Tibial nerve (tissue), 4 donors: ENCODE measurements around the gene ALDH1L1. TPM values are rescaled to one million over a fixed set of nuclear protein-coding genes. Genes with fewer than 3 reads are reported as not detected.

ENCODE experiments used
- DNase-seq, 2 donors: peaks; one replicate each; pipeline ENCODE4 v3.0.0-alpha.2; 2019; ENCODE audit warnings: low spot score in 2 of 2
- H3K27ac ChIP-seq, 4 donors: fragments of 200-600 bp; sonication (generic) in 3 of 4; one replicate each; pipeline ENCODE4 v1.5.1; 2017 to 2019; ENCODE audit warnings: mild to moderate bottlenecking in 1 of 4
- H3K27me3 ChIP-seq, 2 donors: fragments of 200-600 bp; sonication (generic) in 1 of 2; one replicate each; pipeline versions ENCODE4 v1.5.1 to v1.6.0; 2017 to 2019
- H3K36me3 ChIP-seq, 3 donors: fragments of 200-600 bp; sonication (generic); one replicate each; pipeline ENCODE4 v1.5.1; 2018 to 2019
- H3K4me1 ChIP-seq, 4 donors: fragments of 200-600 bp; sonication (generic) in 3 of 4; one replicate each; pipeline ENCODE4 v1.5.1; 2017 to 2019
- H3K4me3 ChIP-seq, 4 donors: fragments of 200-600 bp; sonication (generic) in 3 of 4; one replicate each; pipeline ENCODE4 v1.5.1; 2017 to 2019; ENCODE audit warnings: mild to moderate bottlenecking in 1 of 4, moderate library complexity in 1 of 4
- H3K9me3 ChIP-seq, 4 donors: fragments of 200-600 bp; sonication (generic) in 3 of 4; one replicate each; pipeline ENCODE4 v1.5.1; 2017 to 2019
- CTCF ChIP-seq, 5 experiments: fragments of 200-600 bp in 3 of 5; fragments of 450-650 bp in 2 of 5; sonication (generic) in 3 of 5; IDR thresholded peaks; one replicate each; pipeline ENCODE4 v1.5.1; 2016 to 2019; ENCODE audit warnings: antibody characterized with exemption in 5 of 5, mild to moderate bottlenecking in 3 of 5, moderate library complexity in 2 of 5
- EP300 ChIP-seq, 2 donors: sonication (generic); formaldehyde crosslinking; IDR thresholded peaks; one replicate each; pipeline ENCODE4 v1.6.1; 2017; ENCODE audit warnings: antibody characterized with exemption in 2 of 2, mild to moderate bottlenecking in 1 of 2
- POLR2A ChIP-seq, 2 donors: fragments of 450-650 bp; IDR thresholded peaks; one replicate each; pipeline ENCODE4 v1.6.1; 2017; ENCODE audit warnings: antibody characterized with exemption in 2 of 2, mild to moderate bottlenecking in 2 of 2, moderate library complexity in 2 of 2
- WGBS, 2 donors: methylation state at CpG; one replicate each; pipeline ENCODE4 v1.1.5; 2018; 5-methylcytosine and 5-hydroxymethylcytosine counted together
- total RNA-seq, 4 donors: library from RNA; depleted of rRNA; stranded (reverse); fragments of >200 nt; gene quantifications; one replicate each; pipeline ENCODE4 v1.1.0, GENCODE V29; 2016

The ALDH1L1 gene
- total RNA-seq, 4 donors from 2014 or later = 34.5 to 87.3 (median 50.8) TPM

DNA sequence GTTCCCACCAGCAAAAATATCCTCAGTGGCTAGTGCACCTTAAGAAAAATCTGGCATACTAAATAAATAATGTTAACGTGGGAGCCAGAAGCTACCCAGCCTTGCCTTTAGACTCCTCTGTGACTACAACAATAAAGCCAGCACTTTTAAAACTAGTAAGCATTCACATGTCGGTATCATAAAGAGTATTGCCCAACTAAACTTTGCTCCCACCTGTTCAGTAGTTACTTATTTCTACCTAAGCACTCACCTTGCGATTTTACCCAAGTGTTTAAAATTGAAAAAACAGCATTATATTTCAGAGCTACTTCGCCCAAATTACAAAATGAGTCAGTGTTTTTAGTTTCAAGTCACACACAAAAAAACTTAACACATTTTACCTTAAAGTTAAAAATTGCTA, 12.8 kb downstream of the ALDH1L1 start:
- 79 to 89% methylated on average over 4 of the region's 4 CpGs for WGBS, 2 donors

DNA sequence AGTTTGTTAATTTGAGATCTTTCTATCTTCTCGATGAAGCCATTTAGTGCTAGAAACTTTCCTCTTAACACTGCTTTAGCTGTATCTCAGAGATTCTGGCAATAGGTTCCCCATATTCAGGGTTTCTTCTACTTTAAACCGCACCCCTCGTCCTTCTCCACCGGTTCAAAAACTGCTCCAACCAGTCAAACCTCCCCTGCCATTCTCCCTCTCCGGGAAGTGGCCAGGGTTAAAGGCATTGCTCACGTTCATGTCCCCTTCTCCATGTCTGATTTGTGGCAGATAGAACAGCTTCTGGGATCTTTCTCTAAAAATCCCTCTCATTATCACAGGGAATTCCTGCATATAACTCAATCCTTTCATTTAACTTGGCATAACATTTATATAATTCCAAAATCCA, 14.4 kb downstream of the ALDH1L1 start:
- DNase-seq = no peak
- 68 to 70% methylated on average over 6 of the region's 6 CpGs for WGBS, 2 donors
- H3K36me3 ChIP-seq = no peaks in the 10 kb centered on the region
- H3K4me1 ChIP-seq = no peaks in the 10 kb centered on the region
- H3K27me3 ChIP-seq = peaks cover 0 to 16% of the 10 kb centered on the region in 2 donors
- no peak overlapping the region for H3K4me3 ChIP-seq
- H3K27ac ChIP-seq = no peak overlapping the region
- no peaks in the 10 kb centered on the region for H3K9me3 ChIP-seq
- no peak for TF ChIP-seq POLR2A (IDR thresholded peaks at IDR 0.05)
- no peak for TF ChIP-seq CTCF (IDR thresholded peaks at IDR 0.05)
- no peak for TF ChIP-seq EP300 (IDR thresholded peaks at IDR 0.05)

More for the DNA sequence above, 12.8 kb downstream of the ALDH1L1 start:
- H3K4me1 ChIP-seq = no peaks in the 10 kb centered on the region
- DNase-seq = no peak
- no peaks in the 10 kb centered on the region for H3K9me3 ChIP-seq
- no peak overlapping the region for H3K27ac ChIP-seq
- no peak for TF ChIP-seq EP300 (IDR thresholded peaks at IDR 0.05)
- no peak for TF ChIP-seq POLR2A (IDR thresholded peaks at IDR 0.05)
- TF ChIP-seq CTCF (IDR thresholded peaks at IDR 0.05) = no peak
- peaks cover 0 to 16% of the 10 kb centered on the region in 2 donors for H3K27me3 ChIP-seq
- no peak overlapping the region for H3K4me3 ChIP-seq
- H3K36me3 ChIP-seq = no peaks in the 10 kb centered on the region

- WGBS, 2 donors = 87 to 94% methylated on average over 5 of the region's 5 CpGs
- Histone ChIP-seq H3K9me3 (no peaks in the 10 kb centered on the region), H3K27me3 (peaks cover 0 to 8% of the 10 kb centered on the region in 2 donors), H3K27ac (no peak overlapping the region), H3K36me3 (no peaks in the 10 kb centered on the region), H3K4me1 (no peaks in the 10 kb centered on the region), H3K4me3 (no peak overlapping the region)
- no peak for TF ChIP-seq POLR2A (IDR thresholded peaks at IDR 0.05)
- no peak for TF ChIP-seq CTCF (IDR thresholded peaks at IDR 0.05)
- no peak for TF ChIP-seq EP300 (IDR thresholded peaks at IDR 0.05)
- no peak for DNase-seq
Measured at GRCh38 chr3:126161309-126161708, 19.1 kb downstream of the ALDH1L1 start.

- peaks cover 0 to under 1% of the 10 kb centered on the region in 2 donors for H3K27me3 ChIP-seq
- H3K9me3 ChIP-seq = no peaks in the 10 kb centered on the region
- DNase-seq = no peak
- 93 to 94% methylated on average over 10 of the region's 10 CpGs for WGBS, 2 donors
- H3K27ac ChIP-seq = no peak overlapping the region
- TF ChIP-seq POLR2A (IDR thresholded peaks at IDR 0.05) = no peak
- no peak for TF ChIP-seq CTCF (IDR thresholded peaks at IDR 0.05)
- TF ChIP-seq EP300 (IDR thresholded peaks at IDR 0.05) = no peak
- no peak overlapping the region for H3K4me3 ChIP-seq
- H3K4me1 ChIP-seq = no peaks in the 10 kb centered on the region
- no peaks in the 10 kb centered on the region for H3K36me3 ChIP-seq
Measured at GRCh38 chr3:126160243-126161210, 19.9 kb downstream of the ALDH1L1 start.

GRCh38 chr3:126159476-126159875, 20.9 kb downstream of the ALDH1L1 start:
- no peak for DNase-seq
- Histone ChIP-seq H3K9me3 (no peaks in the 10 kb centered on the region), H3K27me3 (no peaks in the 10 kb centered on the region), H3K27ac (no peak overlapping the region), H3K4me3 (no peak overlapping the region), H3K4me1 (no peaks in the 10 kb centered on the region), H3K36me3 (no peaks in the 10 kb centered on the region)
- TF ChIP-seq CTCF (IDR thresholded peaks at IDR 0.05) = no peak
- no peak for TF ChIP-seq POLR2A (IDR thresholded peaks at IDR 0.05)
- no peak for TF ChIP-seq EP300 (IDR thresholded peaks at IDR 0.05)
- WGBS, 2 donors = 43 to 61% methylated on average over 1 of the region's 1 CpG
